GM19238 (cell line): Measurements from ENCODE around the gene LRRC26.

Source experiments
- DNase-seq: peaks from one replicate; pipeline ENCODE4 v3.0.0; 2011; ENCODE audit warnings: low spot score; ENCODE audit not compliant: insufficient read length

Gene LRRC26

GRCh38 chr9:137184881-137185660 is 15.2 kb upstream of the LRRC26 start:
- no peak for DNase-seq

- DNase-seq: no peak
Observed at GRCh38 chr9:137183980-137184595, 14.2 kb upstream of the LRRC26 start.

- DNase-seq: no peak
Observed at GRCh38 chr9:137182836-137183235, 13.0 kb upstream of the LRRC26 start.

GRCh38 chr9:137181680-137182079 is 11.8 kb upstream of the LRRC26 start:
- no peak for DNase-seq

- DNase-seq: no peak
Observed at GRCh38 chr9:137180491-137180890, 10.6 kb upstream of the LRRC26 start.

- no peak for DNase-seq
Observed at GRCh38 chr9:137179761-137180160, 9.9 kb upstream of the LRRC26 start.

- DNase-seq: no peak
Observed at GRCh38 chr9:137178939-137179630, 9.2 kb upstream of the LRRC26 start.

GRCh38 chr9:137178201-137178938 is 8.5 kb upstream of the LRRC26 start:
- DNase-seq: no peak

GRCh38 chr9:137176302-137177182 is 6.7 kb upstream of the LRRC26 start:
- peak; percentile 74 for DNase-seq

- no peak for DNase-seq
Observed at GRCh38 chr9:137175345-137175961, 5.6 kb upstream of the LRRC26 start.

GRCh38 chr9:137174722-137175293 is 5.0 kb upstream of the LRRC26 start:
- DNase-seq: no peak

- no peak for DNase-seq
Observed at GRCh38 chr9:137173796-137174664, 4.2 kb upstream of the LRRC26 start.

GRCh38 chr9:137172901-137173795 is 3.3 kb upstream of the LRRC26 start:
- no peak for DNase-seq

GRCh38 chr9:137171149-137171900 is 1.5 kb upstream of the LRRC26 start:
- DNase-seq: no peak

GRCh38 chr9:137170486-137171148 is 766 bp upstream of the LRRC26 start:
- no peak for DNase-seq
